Stimulated activated CD4-positive, alpha-beta T cell treated with anti-CD3 and anti-CD28 coated beads, Interleukin-2, amount 100 ng/mL, for 48 hours (primary cell): ENCODE results near the gene TMEM37.
A peak's percentile ranks its signal among the peaks of the same experiment; 100 is the strongest.

Source experiments
- DNase-seq, 2 donors: peaks; one replicate each; pipeline ENCODE4 v3.0.0-alpha.2; 2020

Gene TMEM37

DNA sequence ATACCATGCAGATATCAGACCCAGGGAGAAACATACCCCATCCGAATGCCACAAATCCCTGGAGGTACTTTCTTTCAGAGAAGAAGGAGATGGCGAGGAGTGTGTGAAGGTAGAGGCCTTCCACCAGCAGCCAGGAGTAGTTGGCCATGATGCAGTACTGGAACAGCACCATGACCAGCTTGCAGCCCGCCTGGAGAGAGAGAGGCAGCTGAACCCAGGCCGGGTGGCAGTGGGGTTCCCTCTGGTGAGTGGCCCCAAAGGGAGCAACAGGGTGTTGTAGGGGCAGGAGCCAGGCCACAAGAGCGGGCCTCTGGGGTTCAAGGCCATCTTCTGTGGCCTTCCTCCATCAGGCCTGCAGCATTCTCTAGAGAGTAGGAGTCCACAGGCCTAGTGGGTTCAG is 30.2 kb downstream of the TMEM37 start:
- no peak for DNase-seq

DNA sequence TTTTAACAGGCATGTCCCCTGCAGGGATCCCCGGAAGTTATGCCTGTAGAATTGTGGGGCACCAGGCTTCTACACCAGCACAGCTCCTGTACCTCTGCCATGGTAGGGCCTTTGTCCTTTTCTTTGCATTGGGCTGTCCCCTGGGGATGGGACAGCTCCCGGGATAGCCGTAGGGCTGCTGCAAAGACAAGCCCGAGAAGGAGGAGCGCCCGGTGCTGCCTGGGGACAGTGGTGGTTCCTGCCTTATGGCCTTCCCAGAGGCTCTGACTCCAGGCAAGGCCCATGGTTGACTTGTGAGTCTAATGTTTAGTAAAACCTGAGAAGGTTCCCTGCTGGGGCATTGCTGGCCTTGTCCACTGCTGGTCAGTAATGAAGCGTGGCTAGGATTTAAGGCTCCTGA is 30.9 kb downstream of the TMEM37 start:
- no peak for DNase-seq

DNA sequence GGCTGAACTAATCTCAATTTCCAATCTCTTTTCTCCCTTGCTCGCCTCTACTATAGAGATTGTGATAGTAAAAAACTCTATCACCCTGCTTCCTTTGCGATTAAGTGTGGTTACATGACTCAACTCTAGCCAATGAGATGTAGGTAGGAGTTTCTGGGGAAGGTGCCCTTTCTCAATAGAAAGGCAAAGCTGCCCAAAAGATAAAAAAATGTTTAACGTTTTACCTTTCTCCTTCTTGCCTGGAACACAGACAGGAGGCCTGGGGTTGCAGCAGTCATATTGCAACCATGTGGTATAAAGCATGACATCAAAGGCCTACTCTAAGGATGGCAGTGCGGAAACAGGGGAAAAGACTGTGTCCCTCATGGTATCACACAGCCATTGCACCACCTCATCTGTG is 31.5 kb downstream of the TMEM37 start:
- DNase-seq = no peak

DNA sequence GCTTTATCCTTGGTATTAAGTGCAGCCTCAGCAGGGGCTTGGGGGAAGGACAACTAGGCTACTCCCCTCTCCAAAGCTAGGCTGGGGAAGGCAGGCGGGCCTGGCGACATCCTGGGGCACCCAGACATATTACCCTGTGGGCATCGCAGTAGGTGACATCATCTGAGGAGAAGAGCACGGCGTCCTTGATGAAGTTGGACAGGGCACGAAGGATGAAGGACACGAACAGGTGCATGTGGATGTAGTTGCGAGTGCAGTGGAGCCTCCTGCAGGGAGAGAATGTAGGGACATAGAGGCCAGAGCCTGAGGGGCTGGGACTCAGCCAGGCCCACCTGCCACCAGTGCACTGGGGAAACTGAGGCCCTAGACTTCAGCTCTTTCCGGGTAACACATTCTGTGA is 32.3 kb downstream of the TMEM37 start:
- no peak for DNase-seq

DNA sequence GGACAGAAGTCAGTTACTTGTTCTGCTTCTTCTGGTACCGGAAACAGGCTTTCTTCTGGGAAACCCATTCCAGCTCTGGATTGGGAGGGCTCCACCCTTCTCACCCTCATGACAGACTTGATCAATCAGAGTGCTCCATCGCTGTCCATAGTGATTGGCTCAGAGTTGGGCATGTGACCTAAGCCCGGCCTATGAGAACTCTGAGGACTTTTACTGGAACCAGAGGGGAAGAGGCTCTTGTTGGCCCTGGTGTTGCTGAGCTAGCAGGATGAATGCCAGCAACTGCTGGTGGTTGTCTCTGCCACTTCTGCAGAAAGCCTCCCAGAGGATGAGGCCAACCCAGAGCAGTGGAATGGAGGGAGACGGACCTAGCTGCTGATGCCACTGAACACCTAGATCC is 33.3 kb downstream of the TMEM37 start:
- no peak for DNase-seq

DNA sequence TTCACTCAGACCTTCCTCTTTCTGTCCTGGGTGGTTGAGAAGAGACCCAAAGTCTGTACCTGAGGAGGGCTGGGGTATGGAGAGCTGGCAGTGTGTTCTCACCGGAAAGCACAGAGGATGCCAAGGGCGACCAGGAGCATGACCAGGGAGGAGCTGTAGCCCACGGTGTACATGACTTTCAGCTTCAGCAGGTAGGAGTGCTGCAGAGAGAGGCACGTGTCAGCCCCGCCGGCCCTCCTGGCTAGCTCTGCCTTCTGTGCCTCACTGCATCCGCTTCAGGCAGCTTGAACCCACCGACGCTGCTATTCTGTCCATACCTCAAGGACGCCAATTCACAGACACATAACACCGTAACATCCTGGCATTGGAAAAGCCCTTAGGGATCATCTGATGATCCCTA is 34.0 kb downstream of the TMEM37 start:
- DNase-seq = no peak

DNA sequence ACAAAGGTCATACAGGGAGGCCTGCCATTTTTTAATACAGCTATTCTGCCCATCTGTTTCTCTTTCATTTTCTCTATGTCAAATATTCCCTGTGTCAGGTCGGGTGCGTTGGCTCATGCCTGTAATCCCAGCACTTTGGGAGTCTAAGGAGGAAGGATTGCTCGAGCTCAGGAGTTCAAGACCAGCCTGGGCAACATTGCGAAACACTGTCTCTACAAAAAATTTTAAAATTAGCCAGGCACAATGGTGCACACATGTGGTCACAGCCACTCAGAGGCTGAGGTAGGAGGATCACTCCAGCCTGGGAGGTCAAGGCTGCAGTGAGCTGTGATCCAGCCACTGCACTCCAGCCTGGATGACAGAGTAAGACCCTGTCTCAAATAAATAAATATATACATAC is 34.7 kb downstream of the TMEM37 start:
- DNase-seq = no peak

DNA sequence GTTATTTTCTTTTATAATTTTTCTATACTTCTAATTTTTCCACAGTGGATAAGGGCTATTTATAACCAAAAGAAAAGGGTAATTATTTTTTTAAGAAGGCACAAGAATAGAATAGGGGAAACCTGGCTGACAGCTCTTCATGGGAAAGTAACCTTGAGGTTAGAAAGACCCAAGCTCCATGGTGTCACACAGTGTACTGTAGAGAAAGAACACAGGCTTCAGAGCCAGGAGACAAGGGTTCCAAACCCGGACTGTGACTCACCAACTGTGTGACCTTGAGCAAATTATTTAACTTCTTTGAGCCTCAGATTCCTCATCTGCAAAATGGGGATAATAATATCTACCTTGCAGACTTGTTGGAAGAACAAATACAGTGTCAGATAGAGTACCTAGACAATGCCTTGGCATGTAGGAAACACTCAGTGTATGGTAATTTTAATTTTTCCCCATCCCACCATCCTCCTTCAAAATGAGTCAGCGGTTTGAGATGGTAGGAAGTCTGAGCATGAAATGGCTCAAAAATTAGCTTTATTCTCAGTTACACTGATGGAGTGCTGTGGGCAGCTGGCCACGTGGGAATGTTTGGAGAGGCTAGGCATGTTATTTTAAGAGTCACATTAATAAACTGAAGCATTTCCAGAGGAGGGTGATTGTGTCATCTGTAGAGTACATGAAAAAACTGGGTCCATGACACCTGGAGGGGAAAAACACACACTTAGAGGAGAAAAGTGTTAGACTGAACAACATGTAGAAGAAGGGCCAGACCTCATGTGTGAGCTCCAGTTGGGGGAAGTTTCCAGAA is 36.7 kb downstream of the TMEM37 start:
- DNase-seq = no peak

DNA sequence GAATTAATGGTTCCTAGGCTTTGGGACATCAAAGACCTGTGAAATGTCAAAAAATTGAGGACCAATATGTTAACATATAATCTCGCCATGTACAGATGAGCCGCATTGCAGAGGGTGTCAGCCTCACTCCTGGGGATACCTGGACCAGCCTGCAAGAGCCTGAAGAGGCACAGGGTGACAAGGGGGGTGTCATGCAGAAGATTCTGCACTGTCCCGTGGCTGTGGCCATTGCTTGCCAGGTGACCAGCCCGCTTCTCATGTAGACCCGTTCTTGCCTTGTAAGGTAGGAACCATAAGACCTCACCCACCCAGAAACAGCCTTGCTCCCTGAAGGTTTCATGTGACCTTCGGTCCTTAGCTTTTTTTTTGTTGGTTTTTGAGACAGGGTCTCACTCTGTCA is 37.5 kb downstream of the TMEM37 start:
- DNase-seq = no peak

DNA sequence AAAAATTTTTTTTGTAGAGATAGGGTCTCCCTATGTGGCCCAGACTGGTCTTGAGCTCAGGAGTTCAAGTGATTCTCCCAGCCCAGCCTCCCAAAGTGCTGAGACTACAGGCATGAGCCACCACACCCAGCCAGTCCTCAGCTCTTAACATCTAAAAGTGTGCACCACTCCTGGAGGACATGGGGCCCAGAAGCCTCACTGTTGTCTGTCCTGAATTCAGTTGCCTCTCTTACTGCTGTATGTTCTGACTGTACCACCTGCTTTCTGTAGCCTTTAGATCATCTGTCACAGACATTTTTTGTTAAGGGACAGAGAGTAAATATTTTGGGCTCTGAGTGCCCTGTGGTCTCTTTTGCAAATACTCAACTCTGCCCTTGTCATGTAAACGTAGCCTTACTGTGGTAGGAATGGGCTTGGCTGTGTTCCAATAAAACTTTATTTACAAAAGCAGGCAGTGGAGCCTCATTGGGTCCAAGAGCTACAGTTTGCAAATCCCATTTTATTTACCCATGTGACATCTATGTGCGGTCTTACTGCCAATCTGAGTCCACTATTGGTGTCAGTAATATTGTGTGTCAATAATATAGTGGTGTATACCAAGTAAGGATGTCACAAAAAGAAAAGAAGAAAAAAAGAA is 38.1 kb downstream of the TMEM37 start:
- no peak for DNase-seq

DNA sequence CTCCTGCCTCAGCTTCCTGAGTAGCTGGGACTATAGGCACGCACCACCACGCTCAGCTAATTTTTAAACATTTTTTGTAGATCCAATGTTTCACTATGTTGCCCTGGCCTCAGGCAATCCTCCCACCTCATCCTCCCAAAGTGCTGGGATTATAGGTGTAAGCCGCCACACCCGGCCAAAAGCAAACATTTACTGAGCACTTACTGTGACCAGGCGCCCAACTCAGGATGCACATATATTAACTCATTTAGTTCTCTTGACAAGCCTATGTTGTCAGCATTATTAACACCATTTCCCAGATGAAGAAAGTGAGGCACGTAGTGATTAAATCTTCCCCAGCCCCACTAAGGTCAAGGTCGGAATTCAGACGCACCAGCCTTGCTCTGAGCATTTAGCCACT is 41.1 kb downstream of the TMEM37 start:
- no peak for DNase-seq

DNA sequence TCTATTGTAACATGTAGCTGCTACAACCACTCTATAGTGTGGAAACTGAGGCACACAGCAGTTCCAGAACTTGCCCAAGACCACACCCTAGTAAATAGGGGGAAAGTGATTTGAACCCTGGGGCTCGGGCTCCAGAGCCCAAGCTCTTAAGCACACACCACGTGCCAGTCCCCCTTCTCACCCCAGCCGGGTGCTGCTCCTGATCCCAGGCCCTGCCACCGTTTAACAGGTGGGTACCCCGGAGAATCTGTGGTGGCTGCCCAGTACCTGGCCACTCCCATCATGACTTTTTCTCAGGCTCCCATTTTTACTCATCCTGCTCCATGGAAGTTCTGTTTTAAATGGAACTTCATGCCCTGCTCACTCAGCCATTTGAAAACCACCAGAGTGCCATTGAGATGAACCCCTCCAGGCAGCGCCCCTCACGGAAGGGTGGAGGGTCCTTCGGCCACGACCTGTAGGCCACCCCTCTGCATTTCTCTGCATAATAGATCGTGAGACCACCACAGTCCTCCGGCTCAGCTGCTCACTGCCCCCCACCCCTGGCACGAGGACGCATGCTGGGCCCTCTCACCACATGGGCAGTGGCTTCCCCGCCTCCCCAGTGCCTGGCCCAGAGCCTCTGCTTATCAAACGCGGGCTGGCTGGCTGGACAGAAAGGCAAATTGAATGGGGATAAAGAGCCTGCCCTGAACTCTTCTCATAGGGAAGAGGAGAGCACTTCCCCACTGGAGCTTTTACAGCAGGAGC is 42.1 kb downstream of the TMEM37 start:
- no peak for DNase-seq

DNA sequence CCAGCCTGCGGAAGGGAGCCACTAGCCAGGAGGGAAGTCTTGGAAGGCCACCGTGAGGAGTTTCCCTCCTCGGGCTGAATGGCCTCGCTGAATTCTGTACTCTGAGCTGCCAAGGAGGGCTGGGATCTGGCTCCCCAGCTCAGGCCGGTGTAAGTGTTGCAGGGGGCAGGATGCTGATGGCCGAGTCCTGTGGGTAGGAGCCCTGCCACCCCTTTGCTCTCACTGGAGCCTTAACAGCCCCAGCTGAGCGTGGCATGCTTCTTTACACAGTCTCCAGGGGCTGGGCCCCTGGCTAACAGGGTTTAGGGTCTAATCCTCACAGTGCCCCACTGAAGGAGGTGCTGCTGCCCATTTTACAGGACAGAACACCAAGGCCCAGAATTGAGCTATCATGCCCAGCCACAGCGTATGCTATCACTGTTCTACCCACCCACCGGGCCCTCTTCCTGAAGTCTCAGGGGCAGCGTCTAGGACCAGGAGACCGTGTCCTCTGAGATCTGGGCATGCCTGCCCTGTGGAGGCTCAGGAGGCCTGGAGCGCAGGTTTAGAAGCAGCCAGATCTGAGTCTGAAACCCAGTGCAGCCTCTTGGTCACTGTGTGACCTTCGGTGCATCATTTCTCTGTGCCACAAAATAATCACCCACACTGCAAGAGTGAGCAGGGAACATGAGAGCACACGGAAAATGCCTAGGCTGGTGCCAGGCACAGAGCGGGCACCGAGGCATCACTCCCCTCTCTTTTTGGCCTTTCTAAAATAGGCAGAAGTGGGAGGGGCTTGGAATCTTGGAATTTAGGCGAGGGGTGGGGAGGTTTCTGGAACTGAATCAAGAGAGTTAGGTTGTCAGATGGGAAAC is 42.9 kb downstream of the TMEM37 start:
- DNase-seq = no peak

DNA sequence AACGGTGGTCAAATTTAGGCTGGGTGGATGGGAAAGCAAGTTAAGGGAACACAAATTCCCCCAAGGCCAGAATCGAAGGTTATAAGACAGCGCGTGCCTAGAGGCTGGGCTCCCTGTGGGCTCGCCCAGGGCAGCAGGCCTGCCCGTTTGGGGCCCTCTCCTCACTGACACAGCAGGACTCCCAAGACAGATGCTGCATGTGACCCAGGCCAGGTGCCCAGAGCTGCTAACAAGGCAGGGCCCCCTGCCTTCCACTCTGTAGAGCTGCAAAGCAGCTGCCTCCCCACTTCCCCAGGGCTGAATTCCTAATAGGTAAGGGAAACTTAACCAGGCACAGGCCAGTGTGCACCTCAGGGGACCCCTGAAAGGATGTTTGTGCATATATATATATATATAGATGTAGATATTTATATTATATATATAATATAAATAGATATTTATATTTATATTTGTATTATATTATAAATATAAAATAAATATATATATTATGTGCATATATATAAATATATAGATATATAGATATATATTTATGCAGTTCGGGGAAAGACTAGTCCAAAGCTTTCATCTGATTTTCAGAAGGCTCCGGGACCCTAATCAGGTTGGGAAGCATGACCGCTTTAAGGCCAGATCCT is 43.7 kb downstream of the TMEM37 start:
- no peak for DNase-seq

DNA sequence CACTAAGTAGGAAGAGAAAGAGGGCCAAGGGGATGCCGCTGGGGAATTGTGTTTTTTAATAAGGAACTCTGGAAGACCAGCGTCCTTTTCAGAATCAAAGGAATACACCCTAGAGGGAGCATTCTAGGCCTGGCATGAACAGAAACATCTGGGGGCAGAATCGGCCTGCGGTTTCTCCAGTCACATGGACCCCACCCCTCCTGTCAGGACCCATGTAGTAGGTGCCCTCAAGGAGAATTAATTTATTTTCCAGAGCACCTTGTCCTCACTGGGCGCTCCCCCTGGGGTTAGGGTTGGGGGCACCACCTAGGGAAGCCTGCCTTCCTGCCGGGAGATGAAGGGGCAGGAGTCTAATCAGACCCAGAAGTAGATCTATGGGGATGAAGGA is 44.2 kb downstream of the TMEM37 start:
- DNase-seq = no peak

DNA sequence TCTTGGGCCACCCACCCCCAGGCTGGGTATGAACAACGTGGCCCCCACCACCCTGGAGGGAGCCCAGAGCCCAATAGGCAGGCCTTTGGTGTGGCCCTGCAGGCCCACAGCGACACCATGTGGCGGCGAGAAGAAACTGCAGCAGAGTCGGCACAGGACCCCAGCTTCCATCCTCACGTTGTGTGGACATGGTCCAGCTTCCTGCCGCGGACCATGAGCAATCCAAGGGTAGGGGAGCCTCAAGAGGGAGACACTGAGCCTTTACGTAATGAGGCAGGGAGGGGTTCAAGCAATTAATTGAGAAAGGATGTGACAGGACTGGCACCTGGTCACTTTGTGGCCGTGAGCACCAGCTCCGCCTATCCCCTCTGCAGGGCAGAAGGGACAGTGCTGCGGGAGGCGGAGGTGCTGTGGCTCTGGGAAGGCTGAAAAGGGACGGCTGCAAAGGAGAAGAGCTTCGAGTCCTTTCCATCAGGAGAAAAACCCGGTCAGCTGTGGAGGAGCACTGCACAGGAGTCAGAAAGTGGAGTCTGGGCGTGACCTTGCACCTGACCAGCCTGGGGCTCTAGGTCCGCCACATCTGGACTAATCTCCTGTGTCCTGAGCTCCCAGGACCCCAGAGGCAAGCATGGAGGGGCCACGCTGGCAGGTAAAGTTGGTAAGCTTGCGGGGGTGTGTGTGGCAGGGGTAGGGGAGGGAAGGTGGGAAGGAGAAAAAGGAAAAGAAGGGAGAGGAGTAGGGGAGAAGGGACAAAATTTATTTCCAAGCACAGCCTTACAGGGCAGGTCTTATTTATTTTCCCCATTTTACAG is 44.9 kb downstream of the TMEM37 start:
- DNase-seq = peak; percentile 16 to 34

DNA sequence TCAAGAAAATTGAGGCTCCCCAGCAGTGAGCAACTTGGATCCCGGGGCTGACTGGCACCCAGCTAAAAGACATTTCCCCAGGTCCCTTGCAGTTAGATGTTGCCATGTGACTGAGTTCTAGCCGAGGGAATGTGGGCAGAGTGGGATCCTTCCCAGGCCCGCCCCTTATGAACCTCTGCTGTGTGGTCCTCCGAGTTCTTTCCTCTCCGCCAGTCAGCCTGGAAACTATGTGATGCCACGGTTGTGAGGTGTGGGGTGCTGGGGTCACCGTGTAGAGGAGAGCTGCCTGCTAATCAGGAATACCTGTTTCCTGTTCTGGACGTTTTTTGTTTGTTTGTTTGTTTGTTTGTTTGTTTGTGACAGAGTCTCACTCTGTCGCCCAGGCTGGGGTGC is 45.5 kb downstream of the TMEM37 start:
- no peak for DNase-seq

DNA sequence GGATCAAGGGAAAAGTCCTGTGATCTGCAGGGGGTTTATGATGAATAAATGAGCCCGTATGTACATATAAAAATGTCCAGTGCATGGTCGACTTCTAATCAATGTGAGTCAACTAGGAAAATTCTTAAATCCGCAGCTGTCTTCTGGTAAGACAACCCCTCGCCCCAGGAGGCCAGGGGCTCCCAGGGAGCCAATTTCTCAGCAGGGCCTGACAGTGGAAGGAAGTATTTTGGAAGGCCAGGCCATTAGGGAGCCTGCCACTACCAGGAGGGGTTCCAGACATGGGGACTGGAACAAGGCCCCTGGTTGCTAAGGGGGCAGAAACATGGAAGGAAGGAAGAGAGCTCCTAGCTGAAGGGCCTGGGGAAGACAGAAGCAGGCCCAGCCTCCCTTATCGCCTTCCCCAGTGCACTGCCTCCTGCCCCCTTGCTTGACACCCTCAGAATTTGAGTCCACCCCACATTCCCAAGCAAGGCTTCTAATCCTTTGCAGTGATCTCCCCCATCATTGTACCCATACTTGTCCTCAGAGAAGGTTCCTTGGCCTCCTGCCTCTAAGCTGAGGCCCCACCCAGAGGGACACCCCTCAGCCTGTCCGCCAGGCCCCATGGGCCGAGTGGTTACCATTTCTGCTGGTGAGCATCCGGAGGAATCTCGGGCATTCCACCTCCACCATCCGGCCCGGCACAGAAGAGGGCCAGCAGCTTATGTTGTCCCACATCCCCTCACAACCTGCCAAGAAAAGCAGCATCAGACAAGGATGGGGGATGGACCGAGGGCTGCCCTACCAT is 46.7 kb downstream of the TMEM37 start:
- no peak for DNase-seq

DNA sequence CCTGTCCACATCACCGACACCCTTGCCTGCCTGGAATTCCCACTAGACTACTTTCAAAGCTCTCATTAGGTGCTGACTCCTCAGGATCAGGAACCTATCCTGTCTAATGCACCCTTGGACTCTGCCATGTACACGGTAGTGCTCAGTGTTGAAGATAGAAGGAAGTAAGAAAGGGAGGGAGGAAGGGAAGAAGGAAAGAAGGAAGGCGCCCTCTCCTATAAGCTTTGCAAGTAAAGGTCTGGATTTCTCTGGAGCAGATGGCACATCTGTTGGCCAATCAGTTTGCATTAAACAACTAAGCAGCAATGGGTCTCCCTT is 47.3 kb downstream of the TMEM37 start:
- no peak for DNase-seq

DNA sequence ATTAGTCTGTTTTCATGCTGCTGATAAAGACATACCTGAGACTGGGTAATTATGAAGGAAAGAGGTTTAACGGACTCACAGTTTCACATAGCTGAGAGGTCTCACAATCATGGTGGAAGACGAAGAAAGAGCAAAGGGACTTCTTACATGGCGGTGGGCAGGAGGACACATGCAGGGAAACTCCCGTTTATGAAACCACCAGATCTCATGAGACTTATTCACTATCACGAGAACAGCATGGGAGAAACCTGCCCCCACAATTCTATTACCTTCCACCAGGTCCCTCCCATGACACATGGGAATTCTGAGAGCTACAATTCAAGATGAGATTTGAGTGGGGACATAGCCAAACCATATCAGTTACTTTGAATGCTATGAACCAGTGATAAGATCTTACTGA is 48.5 kb downstream of the TMEM37 start:
- DNase-seq = no peak

DNA sequence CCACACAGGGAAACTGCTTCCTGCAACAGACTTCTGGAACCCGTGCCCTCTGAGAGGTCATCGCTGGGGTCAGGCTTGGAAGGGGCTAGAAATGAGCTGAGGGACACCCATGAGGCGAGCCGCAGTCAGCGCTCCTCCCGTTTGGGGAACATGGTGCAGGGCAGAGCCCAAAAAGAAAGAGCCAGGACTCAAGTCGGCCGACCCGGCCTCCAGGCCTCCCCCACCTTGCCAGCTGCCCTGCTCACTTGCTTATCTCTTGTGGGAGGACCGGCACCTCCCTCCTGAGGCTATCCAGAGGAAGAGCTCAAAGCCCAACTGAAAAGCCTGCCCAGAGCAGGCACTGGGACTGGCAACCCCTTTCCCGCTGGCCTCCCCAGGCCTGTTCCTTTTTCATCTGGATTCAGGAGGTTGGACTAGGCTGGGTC is 49.1 kb downstream of the TMEM37 start:
- no peak for DNase-seq
